ENCODE results near the gene CDH6. TPM values are rescaled to one million over a fixed set of nuclear protein-coding genes. Genes with fewer than 3 reads are reported as not detected.

Gene CDH6
- total and polyA plus RNA-seq, 2 of the 4 experiments (the other 2 are of a cell fraction): 72.2 to 232 TPM

DNA sequence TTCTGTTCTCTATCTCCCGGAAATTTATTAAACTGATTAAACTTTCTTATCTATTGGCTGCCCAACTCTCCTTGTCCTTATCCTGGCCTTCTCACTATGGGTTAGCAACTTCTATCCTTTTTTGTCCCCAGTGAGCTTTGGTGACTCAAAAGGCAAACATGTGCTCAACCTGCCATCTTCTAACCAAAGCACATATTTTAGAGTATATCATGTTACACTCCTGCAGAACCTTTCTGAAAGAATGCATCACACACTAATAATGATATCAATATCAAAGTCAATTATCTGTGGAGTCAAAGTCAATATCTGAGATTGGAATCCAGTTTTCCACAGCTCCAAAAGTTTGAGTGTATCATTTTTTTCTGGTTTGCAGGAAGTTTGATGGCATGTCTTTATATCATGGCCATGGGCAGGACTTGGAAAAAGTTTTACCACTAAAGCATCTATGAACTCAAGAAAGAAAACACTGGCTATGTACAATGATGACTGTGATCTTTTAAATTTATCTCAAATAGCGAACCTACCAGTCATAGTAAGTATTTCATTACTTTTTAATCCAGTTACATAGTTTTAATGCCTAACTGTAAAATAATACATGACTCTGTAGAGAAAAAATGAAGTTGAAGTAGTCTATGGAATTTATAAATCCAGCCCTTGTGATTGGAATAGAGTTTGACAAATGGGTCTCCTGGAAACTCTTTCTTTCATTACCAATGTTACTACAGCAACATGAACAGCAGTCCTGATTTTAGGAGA is 171.6 kb downstream of the CDH6 start:
- ChIA-PET CTCF (no interaction called here), POLR2A (ENCODE audit: unreplicated experiment) (interaction anchor here (0.7 kb wide), 1 partner anchor 116 kb away, joined by 3 read pairs; no protein-coding TSS in a partner anchor)
- Histone ChIP-seq H3K4me2 (ENCODE audit: low read depth, low read length) (peak overlapping the region; percentile 31; the same call in 1 of the 2 replicates), H3K4ac (ENCODE audit: low read depth, low read length) (peak overlapping the region; percentile 99), H2BK20ac (ENCODE audit: low read depth, low read length) (peak overlapping the region; percentile 99), H3K36me3 (ENCODE audit: control insufficient read depth, insufficient read depth, low read length) (no peaks in the 10 kb centered on the region), H2BK15ac (ENCODE audit: low read depth, low read length) (peak overlapping the region; percentile 94; the same call in 1 of the 3 replicates), H4K20me1 (ENCODE audit: insufficient read depth, low read length) (no peaks in the 10 kb centered on the region), H2BK120ac (ENCODE audit: low read depth, low read length) (peak overlapping the region; percentile 98), H3K9me1 (ENCODE audit: insufficient read depth, low read length) (peaks cover 13% of the 10 kb centered on the region), H4K91ac (ENCODE audit: insufficient read depth, low read depth, low read length) (peak overlapping the region; percentile 97), H3K23ac (ENCODE audit: low read depth, low read length) (peak overlapping the region; percentile 96; the same call in 1 of the 2 replicates), H4K8ac (ENCODE audit: low read depth in 2 of 2, low read length in 2 of 2) (peak overlapping the region; percentile 96), H3K4me1 (ENCODE audit: control insufficient read depth, insufficient read depth, low read length) (peaks cover 34% of the 10 kb centered on the region), H3K9ac (ENCODE audit: low read depth, low read length) (no peak overlapping the region), H3K4me3 (ENCODE audit: insufficient read depth, low read depth, low read length) (no peak overlapping the region), H4K5ac (ENCODE audit: low read depth, low read length) (peak overlapping the region; percentile 98; the same call in 1 of the 2 replicates), H3K56ac (ENCODE audit: extremely low read depth, insufficient read depth, low read length) (peak overlapping the region; percentile 98), H2BK5ac (ENCODE audit: low read depth, low read length, poor library complexity, severe bottlenecking) (peak overlapping the region; percentile 100), H3K14ac (replicated peaks; ENCODE audit: low read depth, low read length) (peak overlapping the region; percentile 98; the same call in 1 of the 2 replicates), H2AFZ (replicated peaks; ENCODE audit: low read length, poor library complexity) (no peak overlapping the region), H3K27me3 (ENCODE audit: control insufficient read depth, insufficient read depth, low read length) (no peaks in the 10 kb centered on the region), H3K79me1 (ENCODE audit: low read depth in 1 of 2, low read length in 2 of 2) (no peaks in the 10 kb centered on the region), H3K9me3 (ENCODE audit: control insufficient read depth, insufficient read depth, low read length) (no peaks in the 10 kb centered on the region), H2AK9ac (replicated peaks; ENCODE audit: low read depth, low read length, poor library complexity) (no peak overlapping the region), H3K27ac (ENCODE audit: insufficient read depth, low read length) (peak overlapping the region; percentile 100), H3K18ac (ENCODE audit: low read depth, low read length) (peak overlapping the region; percentile 100), H2AK5ac (ENCODE audit: low read depth, low read length) (no peak overlapping the region; the same call in 1 of the 2 replicates)
- DNase-seq (peak; percentile 90), ATAC-seq (ENCODE audit: low read depth) (peak; percentile 75)
- in situ Hi-C loops (cut with MboI; ENCODE audit: low sequenced_read_pairs): no loop called here
- dilution Hi-C loops (cut with HindIII; ENCODE audit: low sequenced_read_pairs, unreplicated experiment): no loop called here
- BruUV-seq (replicated peaks): no TSS peak
- 60% methylated on average over 1 of the region's 2 CpGs; no CpG with 5 or more reads in 1 of the 2 experiments for WGBS, 2 experiments (ENCODE audit: extremely low coverage in 2 of 2, insufficient read length in 1 of 2)
- intact Hi-C loops (cut with micrococcal nuclease): loop anchor here (5.0 kb wide), 1 partner anchor 112 kb away; no protein-coding TSS in a partner anchor
- TF ChIP-seq FOS (IDR thresholded peaks at IDR 0.05; ENCODE audit: low read depth, low read length) (peak; percentile 49; the same call in 1 of the 2 replicates), RFX5 (IDR thresholded peaks at IDR 0.05; ENCODE audit: low read depth, low read length) (no peak)

Measured in IMR-90 (cell line).